ENCODE data around the gene CROCC2. TPM values are rescaled to one million over a fixed set of nuclear protein-coding genes. Genes with fewer than 3 reads are reported as not detected.
A peak's percentile ranks its signal among the peaks of the same experiment; 100 is the strongest.

The CROCC2 gene
- polyA plus RNA-seq, 2 of the 4 experiments (the other 2 are of a cell fraction), result not detected

GRCh38 chr2:240990266-240990529 is 84.1 kb downstream of the CROCC2 start (continued):
- TF ChIP-seq, protein P1, sequence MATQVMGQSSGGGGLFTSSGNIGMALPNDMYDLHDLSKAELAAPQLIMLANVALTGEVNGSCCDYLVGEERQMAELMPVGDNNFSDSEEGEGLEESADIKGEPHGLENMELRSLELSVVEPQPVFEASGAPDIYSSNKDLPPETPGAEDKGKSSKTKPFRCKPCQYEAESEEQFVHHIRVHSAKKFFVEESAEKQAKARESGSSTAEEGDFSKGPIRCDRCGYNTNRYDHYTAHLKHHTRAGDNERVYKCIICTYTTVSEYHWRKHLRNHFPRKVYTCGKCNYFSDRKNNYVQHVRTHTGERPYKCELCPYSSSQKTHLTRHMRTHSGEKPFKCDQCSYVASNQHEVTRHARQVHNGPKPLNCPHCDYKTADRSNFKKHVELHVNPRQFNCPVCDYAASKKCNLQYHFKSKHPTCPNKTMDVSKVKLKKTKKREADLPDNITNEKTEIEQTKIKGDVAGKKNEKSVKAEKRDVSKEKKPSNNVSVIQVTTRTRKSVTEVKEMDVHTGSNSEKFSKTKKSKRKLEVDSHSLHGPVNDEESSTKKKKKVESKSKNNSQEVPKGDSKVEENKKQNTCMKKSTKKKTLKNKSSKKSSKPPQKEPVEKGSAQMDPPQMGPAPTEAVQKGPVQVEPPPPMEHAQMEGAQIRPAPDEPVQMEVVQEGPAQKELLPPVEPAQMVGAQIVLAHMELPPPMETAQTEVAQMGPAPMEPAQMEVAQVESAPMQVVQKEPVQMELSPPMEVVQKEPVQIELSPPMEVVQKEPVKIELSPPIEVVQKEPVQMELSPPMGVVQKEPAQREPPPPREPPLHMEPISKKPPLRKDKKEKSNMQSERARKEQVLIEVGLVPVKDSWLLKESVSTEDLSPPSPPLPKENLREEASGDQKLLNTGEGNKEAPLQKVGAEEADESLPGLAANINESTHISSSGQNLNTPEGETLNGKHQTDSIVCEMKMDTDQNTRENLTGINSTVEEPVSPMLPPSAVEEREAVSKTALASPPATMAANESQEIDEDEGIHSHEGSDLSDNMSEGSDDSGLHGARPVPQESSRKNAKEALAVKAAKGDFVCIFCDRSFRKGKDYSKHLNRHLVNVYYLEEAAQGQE (IDR thresholded peaks at IDR 0.05), result no peak
- TF ChIP-seq HDAC2 (IDR thresholded peaks at IDR 0.05) (no peak), PHF8 (IDR thresholded peaks at IDR 0.05; ENCODE audit: borderline replicate concordance, low read depth) (no peak), HOXB13 (CRISPR knock-in tag; IDR thresholded peaks at IDR 0.05; ENCODE audit: low read depth) (no peak), ZSCAN20 (CRISPR knock-in tag; IDR thresholded peaks at IDR 0.05) (no peak), HOXB5 (CRISPR knock-in tag; IDR thresholded peaks at IDR 0.05) (no peak), NR3C1 (IDR thresholded peaks at IDR 0.05) (no peak)

- H3K4me3 ChIP-seq, result no peak overlapping the region
- peaks cover 32% of the 10 kb centered on the region for H3K4me1 ChIP-seq
- H3K9me3 ChIP-seq, result no peaks in the 10 kb centered on the region
- H3K27ac ChIP-seq, result peak overlapping the region; percentile 61 to 75; a peak in 5 of 6 replicates
- TF ChIP-seq POLR2AphosphoS2 (conservative IDR thresholded peaks at IDR 0.05; ENCODE audit: low read length) (no peak), GATA3 (IDR thresholded peaks at IDR 0.05; ENCODE audit: borderline replicate concordance) (no peak), CEBPB (IDR thresholded peaks at IDR 0.05) (no peak), NFE2L2 (conservative IDR thresholded peaks at IDR 0.05; ENCODE audit: low read length) (no peak), POLR2A (IDR thresholded peaks at IDR 0.05; ENCODE audit: low read length) (no peak), USF2 (IDR thresholded peaks at IDR 0.05) (no peak), PHF8 (IDR thresholded peaks at IDR 0.05; ENCODE audit: borderline replicate concordance, low read depth) (no peak), FOSL2 (IDR thresholded peaks at IDR 0.05) (no peak), FOSL2 (CRISPR knock-in tag; IDR thresholded peaks at IDR 0.05) (no peak), CBX8 (IDR thresholded peaks at IDR 0.05) (no peak), SREBF2 (IDR thresholded peaks at IDR 0.05) (no peak)
- TF ChIP-seq, protein P2, sequence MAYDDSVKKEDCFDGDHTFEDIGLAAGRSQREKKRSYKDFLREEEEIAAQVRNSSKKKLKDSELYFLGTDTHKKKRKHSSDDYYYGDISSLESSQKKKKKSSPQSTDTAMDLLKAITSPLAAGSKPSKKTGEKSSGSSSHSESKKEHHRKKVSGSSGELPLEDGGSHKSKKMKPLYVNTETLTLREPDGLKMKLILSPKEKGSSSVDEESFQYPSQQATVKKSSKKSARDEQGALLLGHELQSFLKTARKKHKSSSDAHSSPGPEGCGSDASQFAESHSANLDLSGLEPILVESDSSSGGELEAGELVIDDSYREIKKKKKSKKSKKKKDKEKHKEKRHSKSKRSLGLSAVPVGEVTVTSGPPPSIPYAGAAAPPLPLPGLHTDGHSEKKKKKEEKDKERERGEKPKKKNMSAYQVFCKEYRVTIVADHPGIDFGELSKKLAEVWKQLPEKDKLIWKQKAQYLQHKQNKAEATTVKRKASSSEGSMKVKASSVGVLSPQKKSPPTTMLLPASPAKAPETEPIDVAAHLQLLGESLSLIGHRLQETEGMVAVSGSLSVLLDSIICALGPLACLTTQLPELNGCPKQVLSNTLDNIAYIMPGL (CRISPR knock-in tag; IDR thresholded peaks at IDR 0.05; ENCODE audit: borderline replicate concordance), result no peak
- WGBS (ENCODE audit: missing lambda C conversion rate), result 91% methylated on average over 9 of the region's 13 CpGs
- POLR2A ChIA-PET, result no interaction called here
- ATAC-seq (peak in 1 of 2 experiments; percentile 12; a peak in 1 of 6 replicates), DNase-seq (ENCODE audit: low read depth in 1 of 2, low spot score in 1 of 2) (no peak), FAIRE-seq (no peak)
- CTCF ChIA-PET, result interaction anchor here (0.9 to 4.2 kb wide), 8 partner anchors 7 to 139 kb away, joined by 3 to 39 read pairs (median 6); no protein-coding TSS in a partner anchor
- no peak overlapping the region; the same call in 2 of the 3 replicates for H3K4me2 ChIP-seq
These were observed 84.7 kb downstream of the CROCC2 start for GRCh38 chr2:240990726-240991377.
